HG03432 (cell line): ENCODE results near the gene BANP.

Experiments used
- ATAC-seq: cut with Tn5 transposase; IDR thresholded peaks from one replicate; pipeline ENCODE4 v1.9.1; 2021; ENCODE audit warnings: mild to moderate bottlenecking, moderate library complexity; ENCODE audit not compliant: unreplicated experiment

Gene BANP

DNA sequence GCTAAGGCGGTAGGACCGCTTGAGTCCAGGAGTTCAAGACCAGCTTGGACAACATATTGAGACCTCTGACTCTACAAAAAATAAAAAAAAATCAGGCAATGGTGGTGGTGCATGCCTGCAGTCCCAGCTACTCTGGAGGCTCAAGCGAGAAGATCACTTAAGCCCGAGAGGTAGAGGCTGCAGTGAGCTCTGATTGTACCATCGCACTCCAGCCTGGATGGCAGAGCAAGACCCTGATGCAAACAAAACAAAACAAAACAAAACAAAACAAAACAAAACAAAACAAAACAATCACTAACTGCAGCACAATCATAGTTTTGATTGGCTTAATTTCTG, 2.5 kb upstream of the BANP start:
- no peak for ATAC-seq

DNA sequence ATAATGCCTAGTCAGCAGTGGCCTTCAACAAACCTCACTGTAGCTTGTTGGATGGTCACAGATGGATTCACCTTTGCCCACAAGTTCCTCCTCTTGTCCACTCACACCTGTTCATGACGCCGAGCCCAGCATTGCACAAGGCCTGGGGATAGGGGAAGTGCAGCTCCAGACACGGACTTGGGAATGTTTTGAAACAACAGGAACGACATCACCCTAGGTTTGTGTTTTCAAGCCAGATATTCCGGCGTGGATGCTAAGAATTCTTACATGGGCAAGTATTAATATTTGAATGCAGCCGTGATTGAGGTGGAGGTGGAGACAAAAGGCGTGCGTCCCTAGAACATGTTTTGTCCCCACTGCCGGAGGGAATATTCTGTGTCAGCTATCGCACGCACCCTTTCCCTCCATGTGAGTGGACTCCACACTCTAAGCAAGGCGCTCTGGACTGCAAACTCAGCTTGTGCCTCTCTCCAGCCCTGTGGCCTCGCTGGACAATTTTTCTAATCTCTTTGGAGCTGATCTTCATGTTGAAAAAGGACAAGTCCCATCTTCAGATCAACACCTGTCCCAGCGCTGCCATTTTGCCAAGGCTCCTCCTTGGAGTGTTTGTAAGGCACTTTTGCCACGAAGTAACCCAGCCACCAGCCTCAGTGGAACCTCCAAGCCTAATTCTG, 2.0 kb upstream of the BANP start:
- no peak for ATAC-seq

DNA sequence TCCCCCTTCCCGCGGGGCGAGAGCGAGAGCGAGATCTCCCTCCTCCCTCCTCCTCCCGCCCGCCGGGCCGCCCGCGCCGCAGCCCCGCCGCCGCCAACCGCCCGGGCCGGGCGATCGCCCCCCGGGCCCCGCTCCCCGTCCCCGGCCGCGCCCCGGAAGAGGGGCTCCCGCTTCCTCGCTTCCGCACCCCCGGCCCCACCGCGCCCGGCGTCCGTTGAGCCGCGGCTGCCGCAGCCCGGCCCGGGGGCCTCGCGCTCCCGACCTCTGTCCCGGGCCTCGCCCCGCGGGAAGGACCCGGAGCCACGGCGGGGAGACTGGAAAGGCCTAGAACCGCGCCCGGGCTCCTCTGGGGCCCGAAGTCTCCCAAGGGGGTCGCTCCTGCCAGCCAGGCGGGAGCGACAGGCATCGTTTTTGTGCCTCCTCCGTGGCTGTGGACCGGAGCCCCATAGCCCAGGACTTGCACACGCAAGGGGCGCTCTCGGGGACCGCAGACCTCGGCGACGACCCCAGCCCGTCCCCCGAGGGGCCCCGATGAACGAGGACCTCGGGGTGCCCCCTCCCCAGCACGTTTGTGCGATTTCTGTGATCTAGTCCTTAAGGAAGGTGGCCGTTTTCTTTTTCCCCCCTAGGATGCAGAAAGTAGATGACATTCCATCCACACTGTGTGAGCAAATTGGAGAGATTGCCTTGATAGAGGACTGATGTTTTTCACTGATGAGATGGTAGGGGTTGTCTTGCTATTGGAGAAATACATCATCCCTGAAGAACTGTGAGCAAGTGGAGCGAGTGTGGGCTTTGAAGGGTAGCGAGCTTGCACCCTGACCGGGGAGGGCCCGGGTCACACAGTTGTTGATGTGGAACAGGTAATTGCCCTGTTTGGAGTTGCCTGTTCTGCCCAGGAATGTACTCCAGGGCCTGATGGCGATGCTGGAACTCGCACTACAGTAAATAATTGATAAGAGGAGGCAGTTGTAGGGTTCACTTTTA, 611 bp downstream of the BANP start:
- peak; percentile 5 for ATAC-seq

DNA sequence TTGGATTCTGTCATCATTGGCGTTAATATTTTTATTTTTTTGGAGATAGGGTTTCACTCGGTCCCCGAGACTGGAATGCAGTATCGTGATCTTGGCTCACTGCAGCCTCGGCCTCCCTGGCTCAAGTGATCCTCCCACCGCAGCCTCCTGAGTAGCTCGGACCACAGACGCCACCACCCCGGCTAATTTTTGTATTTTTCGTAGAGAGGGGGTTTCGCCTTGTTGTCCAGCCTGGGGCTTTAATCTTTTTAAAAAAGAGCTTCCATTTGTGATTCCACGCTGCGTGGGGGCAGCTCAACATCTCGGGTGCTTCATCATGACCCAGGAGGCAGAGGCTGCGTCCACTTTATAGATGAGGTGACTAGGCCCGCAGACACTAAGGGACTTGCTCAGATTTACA, 1.5 kb downstream of the BANP start:
- ATAC-seq, result no peak

DNA sequence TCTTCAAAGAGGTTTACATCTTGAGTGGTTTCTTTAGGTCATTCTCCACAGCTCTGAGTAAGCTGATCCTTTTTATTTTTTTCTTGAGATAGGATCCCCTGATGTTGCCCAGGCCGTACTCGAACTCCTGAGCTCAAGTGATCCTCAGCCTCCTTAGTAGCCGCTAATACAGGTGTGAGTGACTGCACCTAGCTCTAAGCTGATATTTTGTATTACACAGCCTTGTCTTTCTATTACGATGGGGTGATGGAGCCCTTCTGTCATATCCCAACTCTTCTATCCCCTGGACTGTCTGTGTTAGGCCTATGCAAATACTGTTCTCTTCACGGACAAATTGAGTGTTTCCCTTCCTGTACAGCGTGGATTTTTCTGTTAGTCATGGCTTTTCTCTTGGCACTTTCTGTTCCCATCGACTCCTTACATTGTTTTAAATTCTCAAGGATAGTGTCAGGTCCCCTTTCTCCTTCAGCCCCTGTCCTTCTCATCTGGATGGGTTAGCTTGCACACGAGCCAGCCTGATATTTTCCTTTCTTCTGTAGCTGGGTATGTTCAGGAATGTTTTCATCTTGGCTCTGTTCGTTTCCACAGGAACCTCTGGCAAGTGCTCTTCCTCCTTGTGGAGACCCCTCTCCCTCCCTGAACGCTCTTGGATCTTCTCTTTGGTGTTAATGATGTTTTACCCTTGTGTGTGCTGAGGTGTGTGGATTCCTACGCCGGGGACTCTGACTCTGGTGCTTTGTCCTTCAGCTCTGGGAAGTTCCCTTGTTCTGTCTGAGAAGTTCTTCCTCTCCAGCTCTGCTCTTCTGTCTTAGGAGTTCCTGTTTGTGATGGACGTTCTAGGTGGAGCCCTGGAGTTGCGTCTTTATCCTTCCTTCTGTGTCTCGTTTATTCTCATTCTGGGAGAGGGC, 2.3 kb downstream of the BANP start:
- no peak for ATAC-seq

DNA sequence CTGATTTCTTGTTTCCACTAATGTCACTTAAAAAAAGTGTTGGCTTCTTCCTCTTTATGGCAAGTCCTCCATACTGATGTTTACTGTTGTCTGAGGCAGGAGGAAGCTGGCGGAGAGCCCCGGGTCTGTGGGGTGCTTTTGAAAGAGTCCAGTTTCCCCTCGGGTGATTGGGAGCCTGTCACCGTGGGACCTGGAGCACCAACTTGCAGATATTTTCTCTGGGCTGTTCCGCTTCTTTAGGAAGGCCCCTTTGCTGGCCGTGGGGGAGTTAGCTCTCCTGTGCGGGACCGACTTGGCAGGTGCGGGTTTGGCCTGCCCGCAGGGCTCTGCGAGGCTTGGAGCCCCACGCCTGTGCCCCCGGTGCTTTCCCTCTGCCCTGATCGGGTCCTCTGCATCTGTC, 3.1 kb downstream of the BANP start:
- ATAC-seq, result no peak

DNA sequence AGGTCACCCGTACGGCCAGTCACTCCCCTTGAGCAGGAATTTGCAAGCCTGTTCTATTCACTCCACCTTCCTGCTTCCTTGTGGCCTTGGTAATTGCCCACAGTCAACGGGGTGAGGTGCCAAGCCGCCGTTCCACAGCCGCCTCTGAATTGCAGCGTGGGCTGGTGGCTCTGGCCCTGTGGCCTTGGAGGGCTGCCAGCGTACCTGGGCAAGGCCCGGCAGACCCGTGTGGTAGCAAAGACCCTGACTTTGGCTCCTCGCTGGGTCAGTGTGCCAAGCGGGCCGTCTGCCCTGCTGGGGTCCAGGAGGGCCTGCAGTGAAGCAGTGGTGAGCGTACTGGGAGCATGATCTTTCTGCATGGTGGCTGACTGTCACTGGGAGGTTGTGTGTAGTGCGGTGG, 3.6 kb downstream of the BANP start:
- ATAC-seq, result no peak

DNA sequence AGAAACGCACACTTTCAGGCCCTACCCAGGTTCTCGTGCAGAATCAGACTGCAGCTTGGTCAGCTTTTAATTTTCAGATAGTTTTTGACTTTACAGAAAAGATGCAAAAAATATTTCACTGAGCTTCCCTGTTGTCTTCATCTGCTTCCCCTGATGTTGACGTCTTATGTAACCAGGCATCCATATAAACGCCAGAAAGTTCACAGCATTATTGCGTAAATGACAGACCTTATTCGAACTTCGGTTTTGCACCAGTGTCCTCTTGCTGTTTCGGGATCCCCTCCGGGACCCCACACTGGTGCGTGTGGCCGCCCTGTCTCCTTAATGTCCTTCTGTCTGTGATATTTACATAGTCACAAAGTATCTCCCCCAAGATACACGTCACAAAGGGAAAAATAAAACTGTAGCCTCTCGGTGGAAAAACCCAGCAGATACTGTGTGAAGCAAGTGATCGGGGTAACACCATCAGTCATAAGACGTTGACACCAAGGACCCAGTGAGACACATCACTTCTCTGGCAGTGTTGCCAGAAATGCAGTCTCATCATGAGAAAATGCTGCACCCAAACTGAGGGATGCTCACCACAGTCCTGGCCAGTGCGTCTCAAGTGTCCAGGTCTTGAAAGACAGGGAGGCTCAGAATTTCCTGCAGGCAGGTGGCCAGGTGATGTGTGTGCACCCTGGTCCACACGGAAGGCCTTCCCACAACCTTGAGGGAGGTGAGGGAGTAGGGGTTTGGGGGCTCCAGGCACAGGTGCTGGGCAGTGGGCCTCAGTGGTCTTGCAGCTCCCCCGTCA, 4.3 kb downstream of the BANP start:
- ATAC-seq, result no peak

DNA sequence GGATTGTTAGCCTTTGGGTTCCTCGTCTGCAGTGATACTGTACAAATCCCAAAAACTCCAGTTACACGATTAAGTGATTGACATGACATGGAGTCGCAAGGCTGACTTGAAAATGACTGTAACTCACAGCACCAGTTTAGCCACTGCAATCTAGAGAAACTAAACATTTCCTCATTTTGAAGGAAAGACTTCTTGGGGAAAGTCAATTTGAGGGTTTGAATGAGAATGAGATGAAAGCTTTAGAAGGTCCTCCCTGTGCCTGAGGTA, 4.8 kb downstream of the BANP start:
- no peak for ATAC-seq

DNA sequence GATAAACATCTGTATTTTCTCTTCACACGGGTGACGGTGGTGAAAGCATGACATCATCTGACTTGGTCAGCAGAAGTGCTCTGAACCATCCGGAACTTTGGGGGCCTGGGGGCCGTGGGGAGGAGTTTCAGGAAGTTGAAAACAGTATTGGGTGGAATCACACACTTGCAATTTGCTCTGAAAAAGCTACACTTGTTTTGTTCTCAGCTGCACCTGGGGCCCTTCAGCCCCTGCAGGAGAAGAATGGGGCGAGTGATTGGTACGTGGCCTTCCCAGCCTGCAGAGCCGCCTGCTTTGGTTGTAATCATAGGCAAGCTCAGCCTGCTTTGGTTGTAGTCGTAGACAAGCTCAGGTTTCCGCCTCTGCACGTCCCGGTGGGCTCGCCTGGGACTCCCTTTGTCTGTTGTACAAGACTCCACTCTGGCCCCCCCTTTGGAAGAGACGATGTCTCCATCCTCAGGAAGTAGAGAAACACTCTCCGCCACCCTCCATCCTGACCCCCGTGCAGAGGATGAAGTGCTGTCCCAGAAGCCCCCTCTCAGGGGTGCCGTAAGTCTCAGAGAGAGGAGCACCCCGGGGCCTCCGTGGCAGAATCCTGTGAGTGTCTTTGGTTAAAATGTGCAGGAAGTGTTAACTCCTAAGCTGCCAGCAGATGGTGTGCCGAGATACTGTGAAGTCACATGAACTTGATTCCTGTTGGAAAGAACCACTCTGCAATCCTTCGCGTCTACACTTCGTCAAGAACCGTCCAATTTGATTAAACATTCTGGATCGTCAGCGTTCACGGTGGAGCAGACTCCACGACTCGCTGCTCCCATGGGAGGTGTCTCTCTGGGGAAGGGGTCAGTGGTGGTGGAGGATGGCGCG, 5.4 kb downstream of the BANP start:
- no peak for ATAC-seq

DNA sequence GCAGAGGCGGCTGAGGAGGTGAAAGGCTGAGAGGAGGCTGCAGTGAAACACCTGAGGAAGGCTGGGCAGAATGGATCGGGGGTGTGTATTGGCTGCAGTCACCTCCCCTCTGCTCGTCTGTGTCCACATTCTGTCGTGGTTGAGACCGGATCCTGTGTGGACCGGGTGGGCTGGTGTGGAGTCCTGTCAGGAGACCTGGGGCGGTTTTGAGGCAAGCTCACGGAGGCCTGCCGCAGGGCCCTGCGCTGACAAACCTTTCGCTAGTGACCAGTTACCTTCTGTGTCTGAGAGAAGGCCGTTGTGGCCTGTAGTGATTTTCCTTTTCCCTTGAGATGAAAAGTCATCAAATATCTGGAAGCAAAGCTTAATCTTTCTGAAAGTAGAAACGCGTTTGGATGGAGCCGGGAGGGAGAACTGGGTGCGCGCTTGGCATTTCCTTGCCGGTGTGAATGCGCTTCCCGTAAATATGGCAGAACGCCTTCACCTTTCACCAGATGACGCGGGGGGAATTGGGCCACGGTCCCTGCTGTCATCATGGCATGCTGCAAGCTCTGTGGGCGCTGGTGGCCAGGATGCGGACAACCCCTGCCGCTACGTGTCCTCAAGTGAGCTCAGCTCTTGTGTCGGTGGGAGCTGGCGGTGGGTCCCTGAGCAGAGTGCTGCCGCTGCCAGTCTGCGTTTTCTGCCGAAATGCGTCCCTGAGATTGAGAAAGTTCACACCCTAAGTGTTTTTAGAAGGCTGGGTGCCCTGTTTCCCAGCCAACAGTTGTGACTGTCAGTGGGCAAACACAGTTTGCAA, 6.3 kb downstream of the BANP start:
- no peak for ATAC-seq

DNA sequence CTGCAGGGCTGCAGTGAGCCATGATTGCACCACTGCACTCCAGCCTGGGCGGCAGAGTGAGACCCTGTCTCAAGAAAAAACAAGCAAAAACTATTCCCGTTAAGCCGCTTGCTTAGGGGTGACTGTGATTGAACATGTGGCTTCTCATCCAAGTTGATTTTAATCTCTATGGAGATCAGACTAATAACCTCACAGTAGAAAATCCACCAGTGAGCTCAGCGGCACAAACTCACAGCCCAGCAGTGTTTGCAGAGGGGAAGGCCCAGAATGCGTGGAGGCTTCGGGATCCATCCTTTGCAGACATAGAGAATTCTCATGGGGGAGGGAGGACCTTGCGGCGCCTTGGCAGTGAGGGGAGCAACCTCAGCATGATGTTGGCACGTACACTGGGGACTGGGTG, 7.4 kb downstream of the BANP start:
- ATAC-seq, result no peak

DNA sequence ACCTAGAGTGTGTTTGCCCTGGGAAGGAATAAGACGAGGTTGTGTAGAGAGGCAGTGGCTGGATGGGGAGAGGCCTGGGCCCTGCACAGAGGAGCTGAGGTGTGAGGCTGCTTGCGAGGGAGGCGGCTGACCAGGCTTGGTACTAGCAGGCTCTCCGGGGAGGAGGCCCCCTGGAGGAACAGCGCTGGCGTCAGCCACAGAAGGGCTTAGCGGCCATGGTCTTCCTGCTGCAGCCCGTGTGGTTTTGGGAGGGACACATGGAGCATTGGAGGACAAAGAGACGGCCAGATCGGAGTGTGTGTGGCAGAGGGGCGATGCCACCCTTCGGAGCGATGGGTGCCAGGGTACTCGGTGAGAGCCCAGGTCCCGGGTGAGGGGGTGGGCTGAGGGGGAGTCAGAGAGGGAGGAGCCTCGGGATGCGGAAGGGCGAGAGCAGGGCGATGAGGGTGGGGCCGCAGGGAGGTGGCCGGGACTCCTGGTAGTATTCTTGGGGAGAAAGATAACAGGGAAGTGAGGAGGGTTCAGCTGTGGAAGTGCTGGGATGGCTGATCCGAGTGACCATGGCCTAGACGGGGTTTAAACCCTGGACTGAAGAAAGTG, 8.3 kb downstream of the BANP start:
- no peak for ATAC-seq

DNA sequence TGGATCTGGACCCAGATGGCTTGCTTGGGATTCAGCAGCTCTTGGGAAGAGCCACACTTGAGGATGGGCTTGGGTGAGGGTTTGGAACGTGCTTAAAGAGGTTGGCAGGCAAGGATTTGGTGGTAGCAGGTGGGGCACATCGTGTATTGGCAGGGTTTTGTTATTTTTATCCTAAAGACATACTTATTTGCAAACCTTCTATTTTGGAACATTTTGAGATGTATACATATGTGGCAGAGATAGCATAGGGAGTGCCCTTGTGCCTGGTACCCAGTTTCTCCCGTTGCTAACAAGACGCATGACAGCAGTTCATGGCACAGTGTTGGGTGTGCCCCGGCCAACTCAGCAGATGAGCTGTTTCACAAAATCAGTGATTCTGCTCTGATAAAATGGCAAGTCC, 9.1 kb downstream of the BANP start:
- no peak for ATAC-seq

DNA sequence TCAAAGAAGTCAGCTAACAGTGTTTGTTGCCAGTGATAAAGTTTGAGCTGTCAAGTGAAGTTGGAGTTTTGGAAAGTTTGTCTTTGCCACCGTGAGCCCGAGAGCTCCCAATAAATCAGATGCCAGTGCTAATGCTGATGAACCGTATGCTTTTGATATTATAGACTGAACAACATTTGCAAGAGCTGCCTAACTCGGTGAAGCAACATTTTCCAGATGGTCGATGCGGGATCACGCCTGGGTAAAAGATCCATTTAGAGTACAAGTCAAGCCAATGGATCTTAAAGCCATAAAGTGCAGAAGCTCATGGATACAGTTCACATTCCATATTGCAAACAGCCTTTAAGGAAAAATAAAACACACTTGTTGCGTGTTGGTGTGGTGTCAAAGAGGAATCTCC, 9.6 kb downstream of the BANP start:
- ATAC-seq, result no peak

DNA sequence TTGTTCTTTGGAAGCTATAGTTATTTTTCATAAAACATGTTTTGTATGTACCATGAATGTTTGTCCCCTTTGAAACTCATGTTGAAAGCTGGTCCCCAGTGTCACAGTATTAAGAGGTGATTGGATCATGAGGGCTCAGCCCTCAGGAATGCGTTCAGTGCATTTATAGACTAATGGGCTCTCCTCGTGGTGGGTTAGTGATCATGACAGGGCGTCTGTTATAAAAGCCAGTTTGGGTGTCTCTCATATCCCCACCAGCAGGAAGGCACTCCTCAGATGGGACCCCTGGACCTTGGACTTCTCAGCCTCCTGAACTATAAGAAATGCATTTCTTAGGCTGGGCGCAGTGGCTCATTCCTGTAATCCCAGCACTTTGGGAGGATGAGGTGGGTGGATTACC, 10.4 kb downstream of the BANP start:
- no peak for ATAC-seq

DNA sequence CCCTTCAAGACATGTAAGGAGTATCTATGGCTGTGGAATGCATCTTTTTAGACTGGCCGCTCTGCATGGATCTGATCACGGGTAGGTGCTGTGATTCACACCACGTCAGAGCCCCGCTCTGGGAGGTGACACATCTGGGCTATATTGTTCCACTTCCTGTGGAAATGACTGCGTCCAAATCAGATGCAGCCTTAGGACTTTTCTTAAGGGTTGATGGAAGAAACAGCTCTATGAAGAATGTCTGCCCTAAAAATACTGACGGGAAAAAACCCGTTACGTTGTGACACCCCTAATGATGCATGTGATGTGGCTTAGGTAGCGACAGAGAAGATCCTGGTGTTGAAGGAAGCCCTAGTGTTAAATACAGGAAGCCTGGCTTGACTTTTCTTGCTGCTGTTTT, 12.2 kb downstream of the BANP start:
- no peak for ATAC-seq

DNA sequence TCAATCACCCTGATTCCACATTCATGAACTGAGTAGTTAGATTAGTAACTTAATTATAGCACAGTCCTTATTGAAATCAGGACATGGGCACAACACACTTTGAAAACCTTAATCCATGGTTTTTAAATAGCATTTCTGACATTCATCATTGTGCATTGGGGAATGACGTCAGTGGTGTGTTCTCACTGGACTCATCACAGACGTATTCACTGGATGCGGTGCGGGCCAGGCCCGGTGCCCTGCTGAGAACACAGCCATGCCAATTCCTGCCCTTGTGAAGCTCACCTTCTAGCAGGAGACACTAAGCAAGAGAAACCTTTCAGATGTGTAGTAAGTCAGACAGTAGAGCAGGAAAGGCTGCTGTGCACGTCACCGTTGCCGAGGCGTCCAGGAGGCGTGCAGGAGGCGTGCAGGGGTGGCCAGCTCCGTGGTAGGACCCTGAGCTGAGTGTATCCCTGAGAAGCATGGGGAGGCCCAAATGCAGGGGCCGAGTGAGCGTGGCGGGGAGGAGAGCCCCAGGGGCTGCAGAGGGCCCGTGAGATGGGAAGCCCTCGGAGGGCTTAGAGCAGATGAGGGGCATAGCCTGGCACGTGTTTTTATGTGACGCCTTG, 12.9 kb downstream of the BANP start:
- no peak for ATAC-seq
